Brain microvascular endothelial cell (primary cell): ENCODE data around the gene ZBTB48.
"Not testable (repeated sequence)": the region's sequence is repeated elsewhere in the genome, so short reads cannot be mapped to it uniquely, and the experiment has no call there.

Source experiments
- DNase-seq: peaks from one replicate; pipeline ENCODE4 v3.0.0-alpha.2; 2020
- H3K27ac ChIP-seq: fragments of 250-450 bp; sonication (Bioruptor Pico); 2 replicates; pipeline ENCODE4 v1.5.1; 2020; ENCODE audit warnings: mild to moderate bottlenecking, moderate library complexity
- H3K27me3 ChIP-seq: fragments of 250-450 bp; sonication (Bioruptor Pico); replicated peaks from 2 replicates; pipeline ENCODE4 v1.5.1; 2020; ENCODE audit warnings: mild to moderate bottlenecking
- H3K36me3 ChIP-seq: fragments of 250-450 bp; sonication (Bioruptor Pico); replicated peaks from 2 replicates; pipeline ENCODE4 v1.5.1; 2020; ENCODE audit warnings: mild to moderate bottlenecking
- H3K4me3 ChIP-seq: 2 replicates; pipeline ENCODE4 v1.5.1; 2011; ENCODE audit warnings: low read depth, mild to moderate bottlenecking, control low read depth, low read length, moderate library complexity
- in situ Hi-C: cut with HindIII; loops from 2 replicates; pipeline ENCODE4 v1.10.0; 2017; ENCODE audit warnings: low sequenced_read_pairs, low pct_ligation_motif_present
- TF ChIP-seq, protein P1 (sequence below): IDR thresholded peaks from 2 replicates; pipeline ENCODE4 v1.5.1; 2011; ENCODE audit warnings: low read depth, mild to moderate bottlenecking, moderate library complexity, low read length, control low read depth, inconsistent platforms; ENCODE audit errors: missing control alignments

Gene ZBTB48

DNA sequence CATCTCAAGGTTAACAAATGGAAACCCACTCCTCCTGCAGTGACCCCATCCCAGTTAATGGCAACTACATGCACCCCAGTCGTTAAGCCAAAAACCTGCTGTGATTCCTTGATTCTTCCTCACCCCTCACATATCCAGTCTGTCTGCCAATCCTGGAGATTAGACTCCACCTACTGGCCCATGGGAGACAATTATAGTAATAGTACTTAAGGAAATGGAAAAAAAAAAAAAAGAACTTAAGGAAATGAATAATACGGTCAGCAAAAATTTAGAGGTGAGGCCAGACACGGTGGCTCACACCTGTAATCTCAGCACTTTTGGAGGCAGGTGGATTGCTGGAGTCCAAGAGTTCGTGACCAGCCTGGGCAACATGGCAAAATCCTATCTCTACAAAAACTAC, 32.5 kb upstream of the ZBTB48 start:
- in situ Hi-C loops = no loop called here
- no peak overlapping the region for H3K4me3 ChIP-seq
- TF ChIP-seq, protein P1, sequence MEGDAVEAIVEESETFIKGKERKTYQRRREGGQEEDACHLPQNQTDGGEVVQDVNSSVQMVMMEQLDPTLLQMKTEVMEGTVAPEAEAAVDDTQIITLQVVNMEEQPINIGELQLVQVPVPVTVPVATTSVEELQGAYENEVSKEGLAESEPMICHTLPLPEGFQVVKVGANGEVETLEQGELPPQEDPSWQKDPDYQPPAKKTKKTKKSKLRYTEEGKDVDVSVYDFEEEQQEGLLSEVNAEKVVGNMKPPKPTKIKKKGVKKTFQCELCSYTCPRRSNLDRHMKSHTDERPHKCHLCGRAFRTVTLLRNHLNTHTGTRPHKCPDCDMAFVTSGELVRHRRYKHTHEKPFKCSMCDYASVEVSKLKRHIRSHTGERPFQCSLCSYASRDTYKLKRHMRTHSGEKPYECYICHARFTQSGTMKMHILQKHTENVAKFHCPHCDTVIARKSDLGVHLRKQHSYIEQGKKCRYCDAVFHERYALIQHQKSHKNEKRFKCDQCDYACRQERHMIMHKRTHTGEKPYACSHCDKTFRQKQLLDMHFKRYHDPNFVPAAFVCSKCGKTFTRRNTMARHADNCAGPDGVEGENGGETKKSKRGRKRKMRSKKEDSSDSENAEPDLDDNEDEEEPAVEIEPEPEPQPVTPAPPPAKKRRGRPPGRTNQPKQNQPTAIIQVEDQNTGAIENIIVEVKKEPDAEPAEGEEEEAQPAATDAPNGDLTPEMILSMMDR = peak; percentile 46
- peaks cover 33% of the 10 kb centered on the region for H3K36me3 ChIP-seq
- peak; percentile 27 for DNase-seq
- no peak overlapping the region for H3K27ac ChIP-seq
- no peaks in the 10 kb centered on the region for H3K27me3 ChIP-seq

DNA sequence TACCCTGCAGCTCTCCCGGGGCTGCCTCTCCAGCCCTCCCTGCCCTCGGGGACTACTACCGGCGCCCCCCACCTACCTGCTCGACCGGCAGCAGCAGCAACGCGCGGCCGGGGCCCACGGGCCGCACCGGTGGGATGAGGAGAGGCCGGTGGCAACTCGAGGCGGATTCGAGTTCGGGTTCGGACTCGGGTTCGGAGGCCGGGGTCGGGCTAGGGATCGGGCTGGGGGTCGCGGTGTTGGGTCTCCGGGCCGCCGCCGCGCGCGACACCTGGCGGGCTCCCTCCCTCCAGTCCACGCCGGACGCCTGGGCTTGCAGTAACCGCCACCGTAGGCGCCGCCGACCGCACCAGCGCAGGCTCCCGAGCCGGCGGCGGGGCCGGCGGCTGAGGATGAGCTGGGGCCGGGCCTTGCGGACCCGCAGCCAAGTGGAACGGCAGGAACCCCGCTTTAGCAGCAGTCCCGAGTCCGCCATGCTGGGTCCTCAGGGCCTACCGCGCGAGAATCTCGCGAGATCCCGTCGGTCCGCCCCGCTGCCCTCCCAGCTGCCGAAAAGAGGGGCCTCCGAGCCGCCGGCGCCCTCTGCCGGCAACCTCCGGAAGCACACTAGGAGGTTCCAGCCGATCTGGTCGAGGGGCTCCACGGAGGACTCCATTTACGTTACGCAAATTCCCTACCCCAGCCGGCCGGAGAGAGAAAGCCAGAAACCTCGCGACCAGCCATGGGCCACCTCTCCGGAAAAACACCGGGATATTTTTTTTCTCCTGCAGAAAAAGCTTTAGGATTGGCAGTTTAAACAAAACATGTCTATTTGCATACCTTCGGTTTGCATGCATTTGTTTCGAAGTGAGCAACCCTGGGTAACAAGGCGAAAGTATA, 25.5 kb upstream of the ZBTB48 start, which contains the start of gene NOL9:
NOL9 (minus strand) TSS at position 483 of the 876 bp plus-strand sequence; CDS start at position 472, 11 bp downstream.
- Histone ChIP-seq H3K27me3 (no peaks in the 10 kb centered on the region), H3K4me3 (peak within 1 kb of the TSS; percentile 92), H3K27ac (peak within 1 kb of the TSS; percentile 62), H3K36me3 (peaks cover 6% of the 10 kb centered on the region)
- DNase-seq = peak; percentile 89
- in situ Hi-C loops = no loop called here
- TF ChIP-seq, protein P1 = peak; percentile 96

DNA sequence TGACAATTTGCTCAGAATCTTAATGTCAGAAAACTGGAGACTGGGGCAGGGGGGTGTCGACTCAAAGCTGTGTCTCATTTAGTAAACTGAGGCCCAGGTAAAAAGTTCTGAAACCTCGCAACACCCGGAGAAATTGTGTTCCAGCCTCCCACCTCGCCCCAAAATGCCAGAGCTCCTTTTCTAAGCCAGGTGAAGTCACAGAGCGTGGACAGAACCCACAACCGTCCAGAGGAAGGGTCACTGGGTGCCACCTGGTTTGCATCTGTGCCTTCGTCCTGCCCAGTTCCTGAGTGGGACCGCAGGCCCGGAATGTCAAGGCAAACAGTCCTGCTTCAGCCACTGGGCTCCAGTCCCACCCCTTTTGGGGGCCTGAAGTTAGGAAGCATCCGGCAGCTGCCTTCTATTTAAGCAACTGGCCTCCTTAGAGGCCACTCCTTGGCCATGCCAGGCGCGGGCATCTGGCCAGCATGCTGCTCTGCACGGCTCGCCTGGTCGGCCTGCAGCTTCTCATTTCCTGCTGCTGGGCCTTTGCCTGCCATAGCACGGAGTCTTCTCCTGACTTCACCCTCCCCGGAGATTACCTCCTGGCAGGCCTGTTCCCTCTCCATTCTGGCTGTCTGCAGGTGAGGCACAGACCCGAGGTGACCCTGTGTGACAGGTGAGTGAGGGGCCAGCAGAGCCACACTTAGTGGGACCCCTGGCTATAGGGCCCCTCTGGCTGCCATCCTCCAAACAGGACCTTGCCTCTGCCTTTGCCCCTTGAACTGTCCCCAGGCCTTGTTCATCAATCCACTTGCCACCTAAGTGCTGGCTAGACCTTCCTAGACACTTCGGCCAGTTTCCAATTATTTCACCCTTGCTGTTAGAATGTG, 24.7 kb upstream of the ZBTB48 start, which contains the start of gene TAS1R1:
TAS1R1 (plus strand) TSS at position 401 of the 872 bp plus-strand sequence; CDS start at position 468, 67 bp downstream.
- Histone ChIP-seq H3K4me3 (peak within 1 kb of the TSS; percentile 92), H3K27ac (peak within 1 kb of the TSS; percentile 62), H3K27me3 (no peaks in the 10 kb centered on the region), H3K36me3 (no peaks in the 10 kb centered on the region)
- TF ChIP-seq, protein P1 = no peak
- no peak for DNase-seq
- in situ Hi-C loops = no loop called here

DNA sequence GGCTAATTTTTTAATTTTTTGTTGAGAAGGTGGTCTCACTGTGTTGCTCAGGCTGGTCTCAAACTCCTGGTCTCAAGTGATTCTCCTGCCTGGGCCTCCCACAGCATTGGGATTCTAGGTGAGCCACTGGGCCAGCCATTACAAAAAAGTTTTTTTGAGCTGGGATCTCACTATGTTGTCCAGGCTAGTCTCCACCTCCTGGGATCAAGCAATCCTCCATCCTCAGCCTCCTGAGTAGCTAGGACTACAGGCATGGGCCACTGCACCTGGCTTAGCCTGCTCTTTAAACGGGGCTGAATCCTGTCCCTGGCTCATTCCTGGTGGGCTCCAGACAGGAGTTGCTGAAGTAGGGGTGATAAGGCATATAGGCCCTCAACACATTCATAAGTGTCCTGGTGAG, 22.2 kb upstream of the ZBTB48 start:
- no peak overlapping the region for H3K4me3 ChIP-seq
- no peak for DNase-seq
- in situ Hi-C loops = no loop called here
- H3K27ac ChIP-seq = no peak overlapping the region
- TF ChIP-seq, protein P1 = no peak
- H3K27me3 ChIP-seq = no peaks in the 10 kb centered on the region
- no peaks in the 10 kb centered on the region for H3K36me3 ChIP-seq

DNA sequence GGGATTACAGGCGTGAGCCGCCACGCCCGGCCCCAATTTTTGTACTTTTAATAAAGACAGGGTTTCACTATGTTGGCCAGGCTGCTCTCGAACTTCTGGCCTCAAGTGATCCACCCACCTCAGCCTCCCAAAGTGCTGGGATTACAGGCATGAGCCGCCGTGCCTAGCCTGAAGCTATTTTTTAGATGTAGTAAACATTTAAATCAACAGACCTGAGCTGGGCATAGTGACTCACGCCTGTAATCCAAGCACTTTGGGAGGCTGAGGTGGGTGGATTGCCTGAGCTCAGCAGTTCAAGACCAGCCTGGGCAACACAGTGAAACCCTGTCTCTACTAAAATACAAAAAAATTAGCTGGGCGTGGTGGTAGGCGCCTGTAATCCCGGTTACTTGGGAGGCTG, 20.6 kb upstream of the ZBTB48 start:
- in situ Hi-C loops, DNase-seq: not testable (repeated sequence)

DNA sequence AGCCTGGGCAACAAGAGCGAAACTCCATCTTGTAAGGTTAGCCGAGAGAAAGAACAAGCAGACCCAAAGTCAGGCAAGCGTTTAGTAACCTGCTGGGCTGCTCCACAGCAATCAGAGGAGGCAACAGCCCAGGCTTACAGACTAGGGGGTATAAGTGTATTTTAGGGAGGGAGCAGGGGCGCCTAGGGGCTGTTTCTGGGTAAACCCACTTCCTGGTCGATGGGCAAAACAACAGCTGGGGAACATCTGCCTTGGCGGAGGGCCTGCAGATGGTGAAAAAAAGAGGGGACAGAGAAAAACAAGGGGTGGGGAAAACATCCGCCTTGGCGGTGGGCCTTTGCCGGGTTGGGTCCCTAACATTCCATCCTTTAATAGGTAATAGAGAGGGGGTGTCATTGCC, 19.5 kb upstream of the ZBTB48 start:
- DNase-seq = no peak
- TF ChIP-seq, protein P1 = no peak
- in situ Hi-C loops = no loop called here
- Histone ChIP-seq H3K4me3 (no peak overlapping the region), H3K36me3 (no peaks in the 10 kb centered on the region), H3K27me3 (no peaks in the 10 kb centered on the region), H3K27ac (no peak overlapping the region)

More for the DNA sequence above, 20.6 kb upstream of the ZBTB48 start:
- H3K4me3 ChIP-seq, H3K27me3 ChIP-seq, H3K36me3 ChIP-seq, H3K27ac ChIP-seq: not testable (repeated sequence)
